Activated CD8-positive, alpha-beta memory T cell treated with anti-CD3 and anti-CD28 coated beads, Interleukin-2, amount 50 U/mL, for 1 hour (primary cell): ENCODE measurements around the gene TMEM61.
"Not testable (repeated sequence)": the region's sequence is repeated elsewhere in the genome, so short reads cannot be mapped to it uniquely, and the experiment has no call there.

Experiments used
- DNase-seq: peaks from one replicate; pipeline ENCODE4 v3.0.0-alpha.2; 2020; ENCODE audit errors: extremely low read depth

TMEM61 gene

GRCh38 chr1:55001311-55001710 lies 20.9 kb downstream of the TMEM61 start:
- no peak for DNase-seq

GRCh38 chr1:55002686-55003085 lies 22.3 kb downstream of the TMEM61 start:
- no peak for DNase-seq

GRCh38 chr1:55005351-55006140 lies 25.1 kb downstream of the TMEM61 start:
- no peak for DNase-seq

- no peak for DNase-seq
Measured at GRCh38 chr1:55006931-55007330, 26.5 kb downstream of the TMEM61 start.

GRCh38 chr1:55007625-55008024 lies 27.2 kb downstream of the TMEM61 start:
- no peak for DNase-seq

GRCh38 chr1:55010194-55010886 lies 29.9 kb downstream of the TMEM61 start:
- DNase-seq = no peak

GRCh38 chr1:55010887-55011217 lies 30.4 kb downstream of the TMEM61 start:
- no peak for DNase-seq

GRCh38 chr1:55012661-55013060 lies 32.2 kb downstream of the TMEM61 start:
- DNase-seq = no peak

GRCh38 chr1:55015123-55015522 lies 34.7 kb downstream of the TMEM61 start:
- no peak for DNase-seq

GRCh38 chr1:55015731-55016620 lies 35.5 kb downstream of the TMEM61 start:
- DNase-seq = no peak

- DNase-seq = no peak
Measured at GRCh38 chr1:55018395-55018794, 38.0 kb downstream of the TMEM61 start.

- peak; percentile 10 for DNase-seq
Measured at GRCh38 chr1:55021942-55022546, 41.6 kb downstream of the TMEM61 start.

- DNase-seq = not testable (repeated sequence)
Measured at GRCh38 chr1:55024163-55024562, 43.7 kb downstream of the TMEM61 start.

- not testable (repeated sequence) for DNase-seq
Measured at GRCh38 chr1:55026682-55027081, 46.3 kb downstream of the TMEM61 start.

- not testable (repeated sequence) for DNase-seq
Measured at GRCh38 chr1:55031098-55031497, 50.7 kb downstream of the TMEM61 start.

GRCh38 chr1:55033265-55033614 lies 52.8 kb downstream of the TMEM61 start:
- no peak for DNase-seq

- DNase-seq = no peak
Measured at GRCh38 chr1:55034476-55035133, 54.2 kb downstream of the TMEM61 start.

GRCh38 chr1:55035904-55036303 lies 55.5 kb downstream of the TMEM61 start:
- DNase-seq = no peak

GRCh38 chr1:55037733-55038551 lies 57.5 kb downstream of the TMEM61 start:
- DNase-seq = no peak

- DNase-seq = no peak
Measured at GRCh38 chr1:55038552-55038838, 58.1 kb downstream of the TMEM61 start.

- DNase-seq = no peak
Measured at GRCh38 chr1:55038974-55039341, 58.5 kb downstream of the TMEM61 start.
